NCI-H1105 (cell line): ENCODE measurements around the gene CPLX3.

ENCODE experiments used
- DNase-seq: peaks from one replicate; lab custom pipeline; 2025; lab: John Stamatoyannopoulos, UW

CPLX3 gene

DNA sequence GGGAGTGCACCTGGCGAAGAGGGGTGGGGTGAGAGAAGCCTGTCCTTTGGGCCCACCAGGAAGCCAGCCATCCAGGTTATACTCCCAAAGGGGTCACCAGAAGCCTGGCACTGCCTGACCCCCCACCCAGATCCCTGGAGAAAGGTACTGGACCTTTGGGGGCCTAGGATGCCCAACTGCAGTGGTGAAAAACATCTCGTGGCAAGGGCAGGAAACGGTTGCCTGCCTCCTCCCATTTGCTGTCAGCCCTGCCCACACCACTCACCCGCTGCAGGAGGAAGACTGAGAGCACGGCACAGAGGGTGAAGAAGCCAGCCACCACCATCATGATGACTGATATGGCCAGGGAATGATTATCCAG, 18.8 kb downstream of the CPLX3 start:
- no peak for DNase-seq

DNA sequence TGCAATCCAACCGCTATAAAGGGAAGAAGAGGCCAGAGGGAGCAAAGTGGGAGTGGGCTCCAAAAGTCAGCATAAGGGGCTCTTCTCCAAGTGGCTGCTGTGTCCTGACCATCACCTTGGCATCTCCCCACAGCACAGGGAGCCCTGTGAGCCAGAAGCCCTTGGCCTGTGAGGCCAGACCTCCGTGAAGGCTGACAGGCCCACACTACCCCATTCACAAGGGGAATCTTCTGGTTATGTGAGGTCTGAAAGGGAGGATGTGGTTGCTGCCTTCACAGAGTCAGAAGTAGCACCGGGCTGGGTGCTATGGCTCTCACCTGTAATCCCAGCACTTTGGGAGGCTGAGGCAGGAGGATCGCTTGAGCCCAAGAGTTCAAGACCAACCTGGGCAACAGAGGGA, 19.2 kb downstream of the CPLX3 start:
- no peak for DNase-seq

DNA sequence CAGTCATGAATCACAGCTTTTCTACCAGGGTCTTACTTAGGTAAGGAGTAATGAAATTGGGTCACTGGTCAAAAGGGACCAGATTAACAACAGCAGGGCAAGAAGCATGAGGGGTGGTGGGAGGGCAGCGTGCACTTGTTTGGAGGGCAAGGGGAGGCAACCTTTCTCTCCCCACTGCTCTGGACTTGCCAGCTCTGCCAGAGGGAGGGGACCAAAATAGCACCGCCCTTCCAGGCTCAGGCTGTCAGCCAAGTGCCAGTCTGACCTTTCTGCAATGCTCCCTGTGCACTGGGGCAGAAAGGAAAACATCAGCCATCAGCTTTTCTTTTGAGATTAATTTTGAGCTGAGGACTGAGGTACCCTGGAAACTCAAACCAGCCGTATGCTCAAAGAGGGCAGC, 21.0 kb downstream of the CPLX3 start:
- DNase-seq, result no peak

DNA sequence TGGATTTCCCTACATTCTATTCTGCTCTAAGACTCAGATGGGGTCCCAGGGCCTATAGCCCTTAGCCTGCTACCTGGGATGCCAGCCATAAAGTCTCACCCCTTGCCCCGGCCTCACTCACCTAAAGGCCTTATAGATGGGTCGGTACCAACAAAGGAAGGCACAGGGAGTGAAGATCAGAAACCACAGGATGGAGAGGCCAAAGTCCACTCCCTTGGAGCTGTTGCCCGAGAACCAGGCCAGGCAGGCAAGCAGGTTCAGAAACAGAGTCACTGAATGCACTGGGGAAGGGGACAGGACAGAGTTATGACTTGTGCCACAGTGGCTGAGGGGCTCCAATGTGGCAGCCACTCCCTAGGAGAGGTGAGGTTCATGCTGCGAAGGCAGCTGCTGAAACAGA, 24.0 kb downstream of the CPLX3 start:
- no peak for DNase-seq

DNA sequence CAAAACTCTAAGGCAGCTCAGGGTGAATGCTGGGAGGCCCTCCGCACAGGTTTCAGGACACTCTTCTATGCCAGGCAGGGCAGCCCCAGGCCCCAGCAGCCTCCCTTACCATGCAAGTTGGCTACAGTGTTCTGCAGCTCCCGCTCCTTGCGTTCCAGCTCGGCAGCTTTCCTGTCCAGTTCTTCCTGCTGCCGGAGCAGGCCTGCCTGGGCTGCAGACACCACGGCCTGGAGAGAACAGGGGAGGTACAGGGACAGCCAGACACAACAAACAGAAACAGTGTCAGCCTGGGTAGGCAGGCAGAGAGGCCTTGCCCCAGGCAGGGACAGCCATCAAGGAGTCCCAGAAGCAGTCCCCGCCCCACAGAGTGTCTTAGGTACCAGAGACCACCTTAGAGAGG, 25.5 kb downstream of the CPLX3 start:
- DNase-seq, result no peak

DNA sequence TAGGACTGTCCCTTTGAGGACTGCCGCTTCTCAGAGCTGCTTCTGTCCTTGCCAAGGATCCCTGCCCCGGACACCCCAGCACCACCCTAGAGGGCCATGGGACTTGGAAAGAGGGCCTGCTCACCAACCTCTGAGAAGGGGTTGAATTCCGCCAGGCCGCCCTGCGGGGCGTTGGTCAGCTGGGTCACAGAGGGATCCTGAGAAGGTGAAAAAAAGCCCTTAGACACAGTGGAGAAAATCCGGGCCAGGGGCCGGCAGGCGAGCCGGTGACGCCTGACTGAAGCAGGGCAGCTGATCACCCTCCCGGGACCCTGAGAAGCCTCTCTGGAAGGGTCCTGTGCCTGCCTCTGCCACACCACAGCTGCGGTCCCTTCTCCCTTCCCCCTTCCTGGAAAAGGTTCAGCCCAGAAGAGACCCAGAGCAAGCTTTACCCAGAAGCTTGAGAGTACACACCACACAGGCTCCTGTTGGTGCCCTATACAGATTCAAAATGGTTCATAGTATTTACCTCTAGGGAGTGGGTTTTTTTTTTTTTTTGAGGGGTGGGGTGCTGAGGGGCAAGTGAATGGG, 28.1 kb downstream of the CPLX3 start:
- DNase-seq, result no peak

DNA sequence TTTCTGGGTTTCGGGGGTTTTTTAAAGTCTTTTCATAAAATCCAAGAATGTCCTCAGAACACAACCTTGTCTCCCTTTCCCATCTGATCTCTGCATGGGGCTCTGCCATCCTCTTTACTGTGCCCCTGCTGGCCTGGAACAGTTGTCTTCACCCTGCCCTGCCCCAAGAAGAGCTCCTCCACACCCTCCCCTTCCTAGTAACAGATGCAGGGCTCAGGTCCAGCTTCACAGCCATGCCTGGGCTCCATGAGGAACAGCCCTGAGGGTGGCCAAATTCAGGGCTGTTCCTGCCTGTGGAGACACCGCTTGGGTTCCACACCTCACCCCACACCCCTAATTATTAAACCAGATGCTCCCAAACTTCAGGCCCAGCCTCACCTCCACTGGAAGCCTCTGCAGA, 29.4 kb downstream of the CPLX3 start:
- no peak for DNase-seq

DNA sequence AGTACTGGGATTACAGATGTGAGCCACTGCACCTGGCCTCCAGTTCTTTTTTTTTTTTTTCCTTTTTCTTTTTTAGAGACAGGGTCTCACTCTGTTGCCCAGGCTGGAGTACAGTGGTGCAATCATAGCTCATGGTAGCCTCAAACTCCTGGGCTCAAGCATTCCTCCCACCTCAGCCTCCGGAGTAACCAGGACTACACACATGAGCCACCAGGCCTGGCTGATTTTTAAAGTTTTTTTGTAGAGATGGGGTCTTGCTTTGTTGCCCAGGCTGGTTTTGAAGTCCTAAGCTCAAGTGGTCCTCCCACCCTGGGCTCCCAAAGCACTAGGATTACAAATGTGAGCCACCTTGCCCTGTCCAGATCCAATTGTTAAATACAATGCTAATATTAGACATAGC, 30.1 kb downstream of the CPLX3 start:
- no peak for DNase-seq

DNA sequence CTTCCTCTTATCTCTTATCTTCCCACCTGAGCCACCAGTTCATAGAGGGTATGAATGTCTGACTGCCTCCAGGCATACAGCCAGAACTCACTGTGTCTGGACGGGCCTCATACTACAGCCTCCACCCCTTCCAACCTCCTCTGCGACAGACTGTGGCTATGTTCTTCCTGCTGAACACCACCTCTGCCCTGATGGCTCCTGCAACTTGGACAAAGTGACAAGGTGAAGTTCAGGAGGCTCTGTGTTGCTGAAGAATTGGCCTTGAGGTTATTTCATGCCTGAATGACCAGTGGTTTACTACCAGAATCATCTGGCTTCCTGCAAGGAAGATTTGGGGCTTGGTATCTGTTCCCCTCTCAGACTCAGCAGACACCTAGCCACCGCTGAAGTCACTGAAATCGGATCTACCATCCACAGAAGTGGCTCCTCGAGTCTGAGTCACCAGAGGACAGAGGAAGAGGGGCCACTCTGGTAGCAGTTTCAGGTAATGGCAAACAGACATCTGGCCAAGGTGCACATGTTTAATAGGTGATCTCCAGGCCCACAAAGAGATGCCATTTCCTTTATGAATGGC, 30.7 kb downstream of the CPLX3 start:
- DNase-seq, result no peak

DNA sequence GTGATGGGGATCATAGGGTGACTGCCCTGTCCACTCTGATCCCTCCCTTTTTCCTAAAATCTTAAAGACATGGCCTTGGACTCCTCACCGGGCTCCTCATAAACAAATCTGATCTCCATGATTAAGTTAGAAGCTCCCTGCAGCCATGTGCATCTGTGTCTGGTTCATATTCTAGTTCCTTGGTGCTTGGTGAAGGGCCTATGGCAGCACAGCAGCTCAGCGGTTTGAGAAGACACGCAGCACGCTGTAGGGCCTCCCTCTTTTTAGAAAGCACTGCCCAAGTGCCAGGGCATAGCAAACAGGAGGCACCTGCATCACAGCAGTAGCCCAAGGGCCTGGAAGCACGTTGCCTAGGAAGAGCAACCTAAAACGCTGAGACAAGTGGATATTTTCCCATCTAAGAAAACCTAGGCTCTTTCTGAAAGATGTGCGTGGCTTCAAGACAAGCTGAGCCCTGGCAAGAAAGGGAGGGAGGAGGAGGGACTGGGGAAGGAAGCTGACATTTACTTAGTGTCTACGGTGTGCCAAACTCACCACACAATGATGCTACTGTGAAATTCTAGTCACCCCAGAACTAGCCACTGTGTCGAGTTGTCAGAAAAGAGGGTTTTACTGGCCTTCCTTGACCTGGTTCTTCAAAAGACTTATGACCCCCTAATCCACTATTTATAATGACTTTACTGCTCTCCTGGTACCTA, 31.4 kb downstream of the CPLX3 start:
- no peak for DNase-seq

DNA sequence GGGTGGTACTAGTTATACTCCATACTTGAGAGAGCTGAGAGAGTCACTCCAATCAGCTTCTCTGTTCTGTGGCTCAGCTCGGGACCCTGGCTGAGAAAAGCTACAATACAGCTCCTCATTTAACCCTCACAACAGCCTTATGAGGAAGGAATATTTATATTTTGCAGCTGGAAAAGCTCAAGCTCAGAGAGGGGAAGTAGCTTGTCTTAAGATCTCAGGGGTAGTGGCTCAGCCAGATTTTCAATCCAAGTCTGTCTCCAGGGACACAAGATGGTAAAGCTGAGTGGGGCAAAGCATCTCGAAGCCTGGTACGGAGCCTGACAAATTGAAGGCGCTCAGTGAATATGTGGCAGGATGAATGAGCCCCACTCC, 31.9 kb downstream of the CPLX3 start:
- no peak for DNase-seq

DNA sequence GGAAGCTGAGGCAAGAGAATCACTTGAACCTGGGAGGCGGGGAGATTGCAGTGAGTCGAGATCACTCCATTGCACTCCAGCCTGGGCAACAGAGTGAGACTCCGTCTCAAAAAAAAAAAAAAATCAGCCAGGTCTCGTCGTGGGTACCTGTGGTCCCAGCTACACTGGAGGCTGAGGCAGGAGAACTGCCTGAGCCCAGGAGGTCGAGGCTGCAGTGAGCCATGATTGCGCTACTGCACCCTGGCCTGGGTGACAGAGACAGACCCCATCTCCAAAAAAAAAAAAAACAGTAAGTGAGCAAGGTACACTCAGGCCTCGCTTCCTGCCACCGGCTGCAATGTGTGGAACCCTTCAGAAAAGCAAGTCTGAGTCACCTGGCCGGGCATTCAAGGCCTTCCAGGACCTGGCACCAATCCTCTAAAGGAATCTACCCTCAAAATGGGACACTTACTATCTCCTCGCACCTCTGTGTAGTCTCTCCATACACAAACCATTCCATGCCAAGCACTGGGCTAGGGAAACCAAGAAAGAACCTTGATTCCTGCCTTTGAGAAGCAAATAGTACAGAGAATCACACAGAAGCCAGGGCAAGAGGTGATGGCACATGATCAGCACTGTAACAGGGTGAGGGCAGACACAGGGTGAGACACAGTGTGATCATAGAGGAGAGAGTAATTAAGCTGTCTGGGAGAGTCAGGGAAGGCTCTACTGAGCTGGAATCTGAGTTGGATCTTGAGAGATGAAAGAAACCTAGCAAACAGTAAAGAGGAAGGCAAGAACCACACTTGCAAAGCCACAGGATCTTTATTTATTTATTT, 37.0 kb downstream of the CPLX3 start:
- no peak for DNase-seq

DNA sequence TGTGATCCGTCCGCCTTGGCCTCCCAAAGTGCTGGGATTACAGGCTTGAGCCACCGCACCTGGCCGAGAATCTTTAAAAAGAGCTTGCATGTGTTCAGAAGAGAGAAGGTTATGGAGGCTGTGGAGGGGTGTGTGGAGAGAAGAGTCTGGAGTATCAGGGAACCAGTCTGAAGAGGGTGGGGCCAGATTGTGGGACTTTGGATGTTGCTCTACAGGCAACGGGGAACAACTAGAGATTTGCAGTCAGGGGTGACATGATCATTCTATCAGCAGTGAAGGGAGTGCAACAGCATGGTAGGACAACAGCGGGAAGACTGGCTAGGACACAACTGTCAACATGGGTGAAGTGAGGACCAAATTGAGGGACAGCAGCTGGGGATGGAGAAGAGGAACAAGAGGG, 37.9 kb downstream of the CPLX3 start:
- no peak for DNase-seq

DNA sequence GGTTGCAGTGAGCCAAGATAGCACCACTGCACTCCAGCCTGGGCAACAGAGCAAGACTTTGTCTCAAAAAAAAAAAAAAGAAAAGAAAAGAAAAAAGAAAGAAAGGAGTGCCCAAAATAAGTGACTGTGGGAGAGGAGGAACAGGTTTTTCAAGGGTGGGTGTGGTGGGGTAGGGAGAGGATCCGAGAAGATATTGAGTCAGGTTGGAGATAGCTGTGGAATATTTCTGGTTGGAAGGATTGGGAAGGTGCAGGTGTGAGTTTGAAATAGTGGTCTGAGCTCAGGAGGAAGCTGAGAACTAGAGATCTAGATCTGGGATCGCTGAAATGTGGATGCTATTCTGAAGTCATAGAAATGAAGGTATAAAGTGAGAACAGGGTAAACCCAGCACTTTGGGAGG, 38.9 kb downstream of the CPLX3 start:
- DNase-seq, result no peak

DNA sequence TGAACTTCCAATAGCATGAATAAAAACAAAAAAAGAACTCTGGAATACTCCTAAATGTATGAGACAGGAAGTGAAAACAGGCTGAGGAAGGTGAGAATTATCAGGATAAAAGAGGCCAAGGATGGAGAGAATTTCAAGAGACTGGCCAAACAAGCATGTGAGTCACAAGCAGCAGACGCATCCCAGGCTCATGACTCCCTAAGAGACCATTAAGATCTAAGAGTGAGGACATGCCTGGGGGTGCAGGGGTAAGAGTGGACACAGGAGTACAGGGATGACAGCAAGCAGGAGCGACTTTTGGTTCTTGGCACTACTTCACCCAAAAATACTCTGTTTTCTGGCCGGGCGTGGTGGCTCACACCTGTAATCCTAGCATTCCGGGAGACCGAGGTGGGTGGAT, 39.7 kb downstream of the CPLX3 start:
- no peak for DNase-seq

DNA sequence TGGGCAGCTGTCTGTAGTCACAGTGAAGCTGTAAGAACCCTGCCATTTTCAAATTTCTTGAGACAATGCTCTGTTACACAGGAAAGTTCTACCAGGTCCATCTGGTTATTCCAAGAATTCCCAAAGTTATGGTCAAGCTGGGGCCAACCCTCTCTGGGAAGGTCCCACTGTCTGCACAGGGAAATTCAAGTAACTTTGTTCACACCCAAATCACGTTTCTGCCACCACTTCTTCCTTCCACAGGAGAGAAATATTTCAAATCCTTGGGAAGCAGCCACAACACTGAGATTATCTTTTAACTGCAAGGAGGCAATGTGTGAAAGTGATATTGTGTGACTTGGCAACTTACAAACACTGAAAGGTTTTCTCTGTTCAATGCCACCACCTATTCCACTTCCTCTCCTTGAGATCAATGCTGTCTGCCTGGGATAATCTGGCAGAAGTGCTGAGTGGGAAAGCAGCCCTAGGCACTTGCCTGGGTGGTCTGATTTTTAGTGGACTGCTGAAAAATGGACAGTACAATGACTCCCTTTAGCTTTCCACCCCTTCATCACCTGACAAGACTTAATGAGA, 41.1 kb downstream of the CPLX3 start:
- DNase-seq, result no peak

DNA sequence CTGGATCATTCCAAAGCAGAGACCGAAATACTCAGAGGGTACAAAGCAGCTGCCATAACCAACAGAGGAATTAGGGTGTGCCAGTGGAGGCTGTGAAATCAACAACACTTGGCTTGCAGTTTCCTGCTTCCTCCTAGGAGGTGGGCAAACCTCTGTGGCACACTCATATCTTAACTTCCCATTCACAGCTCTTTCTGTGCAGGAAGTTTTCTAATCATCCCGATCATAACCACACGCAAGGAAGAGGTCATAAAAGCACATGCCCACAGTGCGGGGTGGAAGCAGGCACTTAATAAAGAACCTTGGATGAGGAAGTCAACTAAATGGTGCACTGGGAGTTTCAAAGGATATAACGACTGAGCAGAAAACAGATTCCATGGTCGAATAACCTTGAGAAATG, 41.6 kb downstream of the CPLX3 start:
- no peak for DNase-seq

DNA sequence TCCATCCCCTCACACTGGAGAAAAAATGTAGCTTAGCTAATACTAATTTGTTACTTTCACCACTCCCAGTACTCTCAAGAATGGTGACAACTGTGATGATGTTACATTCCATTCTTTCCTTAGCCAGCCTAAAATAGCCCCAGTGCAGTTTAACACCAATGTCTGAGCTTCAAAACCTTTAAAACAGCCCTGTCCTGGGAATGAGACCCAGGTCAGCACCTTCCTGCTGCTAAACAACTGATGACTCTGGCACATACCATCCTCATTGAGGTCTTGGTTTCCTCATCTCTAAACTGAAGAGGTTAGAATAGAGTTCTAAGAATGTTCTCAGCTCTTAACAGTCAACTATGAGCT, 42.9 kb downstream of the CPLX3 start:
- DNase-seq, result no peak

DNA sequence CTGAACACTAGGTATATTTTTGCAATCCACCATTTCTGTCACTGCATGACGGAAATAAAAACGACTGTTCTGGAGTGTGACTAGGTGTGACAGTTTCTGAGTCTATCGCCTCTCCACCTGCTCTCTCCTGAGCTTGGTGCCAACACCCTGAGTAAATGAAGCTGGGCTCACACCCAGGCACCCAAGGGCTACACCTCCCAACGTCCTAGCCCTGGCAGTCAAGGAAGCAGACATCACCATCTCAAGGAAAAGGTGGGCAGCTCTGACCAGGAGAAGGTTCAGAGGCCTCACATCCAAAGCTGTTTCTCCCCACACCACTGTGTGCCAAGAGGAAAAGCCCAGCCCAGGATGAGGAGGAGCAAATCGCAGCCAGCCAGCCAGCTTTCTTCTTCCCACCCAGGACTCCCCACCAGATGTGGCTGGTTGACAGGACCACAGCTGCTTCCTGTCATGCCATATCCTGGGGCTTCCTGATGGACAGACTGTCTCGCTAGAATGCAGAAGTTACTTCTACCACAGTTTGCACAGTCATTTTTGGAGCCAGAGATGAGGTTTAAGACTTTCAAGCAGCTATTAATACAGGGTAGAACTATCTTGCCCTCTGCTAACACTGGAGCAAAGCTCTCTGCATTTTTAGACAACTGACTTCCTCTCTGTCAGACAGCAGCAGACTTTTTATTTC, 43.4 kb downstream of the CPLX3 start:
- DNase-seq, result no peak

DNA sequence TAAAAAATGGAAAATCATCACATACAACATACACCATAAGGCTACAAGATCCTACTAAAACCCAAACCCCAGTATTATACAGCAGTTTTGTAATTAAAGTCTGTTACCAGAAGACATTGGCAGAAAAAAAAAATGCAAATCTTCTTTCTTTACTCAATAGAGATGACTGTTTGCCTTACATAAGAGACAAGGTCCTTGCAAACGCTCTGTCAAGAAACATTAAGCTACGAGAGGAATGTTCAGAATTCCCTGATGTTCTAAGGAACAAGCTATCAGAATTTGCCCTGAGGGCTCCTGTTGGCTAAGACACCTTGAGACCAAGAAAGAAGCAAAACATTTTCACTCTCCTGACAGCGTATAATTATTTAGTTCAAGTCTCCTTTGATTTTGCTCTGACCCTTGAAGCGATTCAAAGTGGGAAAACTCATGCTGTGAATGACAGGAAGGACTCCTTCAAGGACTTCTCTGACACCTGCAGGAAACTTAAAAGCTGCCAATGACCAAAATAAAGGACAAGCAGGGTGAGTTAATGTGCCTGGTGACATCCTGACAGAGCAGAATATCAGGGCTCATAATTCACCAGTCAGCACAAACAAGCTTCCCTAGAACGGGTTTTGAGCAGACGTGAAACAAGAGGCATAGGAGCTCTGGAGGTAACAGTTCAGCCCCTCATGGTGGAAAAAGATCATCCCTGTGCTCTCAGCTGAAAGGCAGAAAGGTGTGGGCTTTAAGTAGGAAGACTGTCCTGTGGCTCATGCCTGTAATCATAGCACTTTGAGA, 44.2 kb downstream of the CPLX3 start:
- no peak for DNase-seq

DNA sequence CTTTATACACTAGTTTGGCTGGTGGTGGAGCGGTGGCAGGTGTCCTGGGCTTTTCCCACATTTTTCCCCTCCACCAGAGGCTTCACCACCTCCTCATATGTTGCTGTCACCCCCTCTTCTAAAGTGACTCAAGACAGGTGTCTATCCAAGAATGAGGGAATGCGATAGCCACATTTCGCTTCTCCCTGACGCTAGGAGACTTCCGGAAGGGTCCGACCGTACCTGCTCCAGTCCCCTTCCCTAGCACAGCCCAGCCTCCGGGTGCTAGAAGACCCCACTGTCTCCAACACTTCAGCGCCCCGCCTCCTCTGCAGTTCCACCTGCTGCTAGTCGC, 46.2 kb downstream of the CPLX3 start:
- DNase-seq, result no peak
